Measurements from ENCODE around the gene CAMKMT. TPM values are rescaled to one million over a fixed set of nuclear protein-coding genes. Genes with fewer than 3 reads are reported as not detected.

The CAMKMT gene
- total RNA-seq, 3 donors from 2014 or later (not counting 1 experiment from before 2014, with no cell fraction given) = 18.1 to 25.0 (median 20.6) TPM

DNA sequence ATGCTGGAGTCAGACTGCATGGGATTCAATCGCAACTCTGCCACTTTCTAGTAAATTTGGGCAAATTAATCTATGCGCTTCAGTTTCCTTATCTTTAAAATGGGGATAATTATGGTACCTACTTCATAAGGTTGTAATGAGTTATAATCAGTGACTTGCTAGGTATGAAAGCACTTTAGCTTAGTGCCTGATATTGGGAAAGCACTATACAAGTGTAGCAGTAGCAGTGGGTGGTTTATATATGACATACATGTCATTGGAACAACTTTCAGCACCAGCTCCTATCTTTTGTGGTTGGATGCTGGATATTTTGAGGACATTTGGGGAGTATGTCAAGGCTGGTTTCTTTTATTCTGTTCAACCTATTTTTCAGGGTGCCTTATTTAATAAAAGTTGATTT, 277.7 kb downstream of the CAMKMT start:
- no peak for ATAC-seq
- TF ChIP-seq, protein P1, sequence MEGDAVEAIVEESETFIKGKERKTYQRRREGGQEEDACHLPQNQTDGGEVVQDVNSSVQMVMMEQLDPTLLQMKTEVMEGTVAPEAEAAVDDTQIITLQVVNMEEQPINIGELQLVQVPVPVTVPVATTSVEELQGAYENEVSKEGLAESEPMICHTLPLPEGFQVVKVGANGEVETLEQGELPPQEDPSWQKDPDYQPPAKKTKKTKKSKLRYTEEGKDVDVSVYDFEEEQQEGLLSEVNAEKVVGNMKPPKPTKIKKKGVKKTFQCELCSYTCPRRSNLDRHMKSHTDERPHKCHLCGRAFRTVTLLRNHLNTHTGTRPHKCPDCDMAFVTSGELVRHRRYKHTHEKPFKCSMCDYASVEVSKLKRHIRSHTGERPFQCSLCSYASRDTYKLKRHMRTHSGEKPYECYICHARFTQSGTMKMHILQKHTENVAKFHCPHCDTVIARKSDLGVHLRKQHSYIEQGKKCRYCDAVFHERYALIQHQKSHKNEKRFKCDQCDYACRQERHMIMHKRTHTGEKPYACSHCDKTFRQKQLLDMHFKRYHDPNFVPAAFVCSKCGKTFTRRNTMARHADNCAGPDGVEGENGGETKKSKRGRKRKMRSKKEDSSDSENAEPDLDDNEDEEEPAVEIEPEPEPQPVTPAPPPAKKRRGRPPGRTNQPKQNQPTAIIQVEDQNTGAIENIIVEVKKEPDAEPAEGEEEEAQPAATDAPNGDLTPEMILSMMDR (IDR thresholded peaks at IDR 0.05) = no peak
- Mint-ChIP-seq H3K9me3 (no peaks in the 10 kb centered on the region), H3K27me3 (ENCODE audit: low read depth in 2 of 2) (no peaks in the 10 kb centered on the region), H3K4me1 (no peaks in the 10 kb centered on the region), H3K27ac (no peak overlapping the region), H3K36me3 (no peaks in the 10 kb centered on the region), H3K4me3 (no peak overlapping the region)
- Histone ChIP-seq H3K9me3 (ENCODE audit: control insufficient read depth, insufficient read depth, low read length) (no peaks in the 10 kb centered on the region), H3K27ac (ENCODE audit: low read length) (no peak overlapping the region), H3K4me1 (ENCODE audit: control insufficient read depth, insufficient read depth, low read length) (no peaks in the 10 kb centered on the region), H3K4me3 (ENCODE audit: low read length) (no peak overlapping the region), H3K27me3 (ENCODE audit: control insufficient read depth, insufficient read depth, low read length) (no peaks in the 10 kb centered on the region), H3K36me3 (ENCODE audit: control insufficient read depth, insufficient read depth, low read length) (no peaks in the 10 kb centered on the region)
- intact Hi-C loops (cut with micrococcal nuclease) = no loop called here
- WGBS (ENCODE audit: insufficient coverage) = 96% methylated on average over 2 of the region's 2 CpGs
- DNase-seq = no peak

DNA sequence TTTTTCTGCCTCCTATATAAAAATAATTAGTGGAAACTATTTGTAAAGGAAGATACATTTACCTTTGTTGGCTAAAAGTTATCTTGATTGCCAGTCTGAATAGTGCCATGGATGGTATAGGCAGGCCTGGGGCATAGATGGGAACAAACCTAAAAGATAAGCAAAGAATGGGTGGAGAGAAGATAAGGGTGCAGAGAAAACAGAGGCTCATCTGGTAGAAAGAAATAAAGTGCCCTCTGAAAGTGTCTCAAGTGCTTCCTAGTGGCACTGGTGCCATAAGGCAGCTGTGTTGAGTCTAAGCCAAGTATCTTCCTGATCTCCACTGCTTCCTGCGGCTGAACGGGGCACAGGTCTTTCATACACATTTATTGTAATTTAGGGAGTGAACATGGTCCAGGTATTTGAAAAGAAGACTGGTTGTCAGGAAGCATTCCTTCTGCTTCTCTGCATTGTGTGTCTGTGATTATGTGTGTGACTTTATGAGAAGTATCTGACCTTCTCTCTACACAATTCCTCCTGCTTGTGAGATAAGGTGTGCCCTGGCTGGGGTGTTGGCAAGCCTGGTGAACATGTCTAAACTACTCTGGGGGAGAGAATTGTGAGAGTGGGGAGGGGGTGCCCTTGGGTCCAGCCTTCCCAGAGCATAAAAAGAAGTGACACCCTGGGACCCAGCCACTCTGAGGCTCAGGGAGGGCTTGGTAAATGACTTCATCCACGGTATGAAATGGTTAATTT, 280.5 kb downstream of the CAMKMT start:
- DNase-seq (no peak), ATAC-seq (no peak)
- 100% methylated on average over 2 of the region's 3 CpGs for WGBS (ENCODE audit: insufficient coverage)
- H3K9me3 Mint-ChIP-seq = no peaks in the 10 kb centered on the region
- H3K27ac ChIP-seq (ENCODE audit: low read length) = no peak overlapping the region
- no peaks in the 10 kb centered on the region for H3K27me3 Mint-ChIP-seq (ENCODE audit: low read depth in 2 of 2)
- H3K27me3 ChIP-seq (ENCODE audit: control insufficient read depth, insufficient read depth, low read length) = no peaks in the 10 kb centered on the region
- no peak overlapping the region for H3K4me3 Mint-ChIP-seq
- H3K4me1 Mint-ChIP-seq = peaks cover 0 to 5% of the 10 kb centered on the region in 2 donors
- H3K4me3 ChIP-seq (ENCODE audit: low read length) = no peak overlapping the region
- no peaks in the 10 kb centered on the region for H3K4me1 ChIP-seq (ENCODE audit: control insufficient read depth, insufficient read depth, low read length)
- TF ChIP-seq, protein P1 (IDR thresholded peaks at IDR 0.05) = no peak
- no peaks in the 10 kb centered on the region for H3K9me3 ChIP-seq (ENCODE audit: control insufficient read depth, insufficient read depth, low read length)
- H3K36me3 Mint-ChIP-seq = no peaks in the 10 kb centered on the region
- no peaks in the 10 kb centered on the region for H3K36me3 ChIP-seq (ENCODE audit: control insufficient read depth, insufficient read depth, low read length)
- no peak overlapping the region for H3K27ac Mint-ChIP-seq
- intact Hi-C loops (cut with micrococcal nuclease) = no loop called here

DNA sequence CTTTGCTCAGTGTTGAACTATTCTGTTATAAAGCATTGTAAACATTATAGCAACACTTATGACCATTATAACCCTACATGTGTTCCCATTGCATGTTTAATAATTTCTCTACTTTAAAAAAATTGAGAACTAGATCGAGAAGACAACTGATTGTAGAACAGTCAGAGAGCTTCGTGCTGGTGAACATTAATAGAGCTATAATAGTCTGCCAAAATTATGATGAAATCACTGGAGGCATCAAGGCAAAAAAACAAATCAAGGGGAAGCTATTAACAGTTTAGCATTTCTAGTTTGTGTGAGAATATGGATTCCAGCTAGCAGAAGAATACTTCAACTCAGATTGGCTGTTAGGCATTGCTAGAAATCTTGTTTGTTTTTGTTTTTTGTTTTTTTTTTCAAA, 284.2 kb downstream of the CAMKMT start:
- Mint-ChIP-seq H3K4me1 (peaks cover 0 to 9% of the 10 kb centered on the region in 2 donors), H3K4me3 (no peak overlapping the region), H3K27me3 (ENCODE audit: low read depth in 2 of 2) (no peaks in the 10 kb centered on the region), H3K36me3 (no peaks in the 10 kb centered on the region), H3K9me3 (no peaks in the 10 kb centered on the region), H3K27ac (no peak overlapping the region)
- intact Hi-C loops (cut with micrococcal nuclease) = no loop called here
- no peaks in the 10 kb centered on the region for H3K9me3 ChIP-seq (ENCODE audit: control insufficient read depth, insufficient read depth, low read length)
- ATAC-seq = no peak
- TF ChIP-seq, protein P1 (IDR thresholded peaks at IDR 0.05) = no peak
- no peak overlapping the region for H3K27ac ChIP-seq (ENCODE audit: low read length)
- DNase-seq = no peak
- no peaks in the 10 kb centered on the region for H3K36me3 ChIP-seq (ENCODE audit: control insufficient read depth, insufficient read depth, low read length)
- WGBS (ENCODE audit: insufficient coverage) = 91% methylated on average over 2 of the region's 2 CpGs
- H3K4me1 ChIP-seq (ENCODE audit: control insufficient read depth, insufficient read depth, low read length) = no peaks in the 10 kb centered on the region
- H3K4me3 ChIP-seq (ENCODE audit: low read length) = no peak overlapping the region
- no peaks in the 10 kb centered on the region for H3K27me3 ChIP-seq (ENCODE audit: control insufficient read depth, insufficient read depth, low read length)

DNA sequence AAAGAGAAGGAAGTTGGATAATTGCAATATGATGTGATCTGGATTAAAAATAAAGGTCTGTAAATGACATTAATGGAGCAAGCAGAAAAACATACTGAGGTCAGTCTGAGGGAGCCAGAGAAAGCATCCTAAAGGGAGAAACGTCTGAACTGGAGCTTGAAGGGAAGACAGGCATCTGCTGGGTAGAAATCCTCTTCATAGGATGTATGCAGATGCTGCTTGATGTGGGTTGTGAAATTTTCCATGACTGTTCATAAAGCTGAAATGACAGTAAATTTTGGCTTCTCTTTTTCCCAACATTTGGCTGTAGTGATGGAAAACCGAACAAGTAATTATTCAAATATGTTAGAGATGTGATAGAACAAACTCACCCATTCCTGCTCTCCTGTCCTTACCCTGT, 287.6 kb downstream of the CAMKMT start:
- intact Hi-C loops (cut with micrococcal nuclease) = no loop called here
- H3K9me3 ChIP-seq (ENCODE audit: control insufficient read depth, insufficient read depth, low read length) = no peaks in the 10 kb centered on the region

More for the DNA sequence above, 287.6 kb downstream of the CAMKMT start:
- H3K27ac ChIP-seq (ENCODE audit: low read length) = no peak overlapping the region
- ATAC-seq (no peak), DNase-seq (no peak)
- no peaks in the 10 kb centered on the region for H3K4me1 ChIP-seq (ENCODE audit: control insufficient read depth, insufficient read depth, low read length)
- Mint-ChIP-seq H3K27ac (no peak overlapping the region), H3K4me3 (no peak overlapping the region), H3K27me3 (ENCODE audit: low read depth in 2 of 2) (no peaks in the 10 kb centered on the region), H3K4me1 (peaks cover 0 to 9% of the 10 kb centered on the region in 2 donors), H3K9me3 (no peaks in the 10 kb centered on the region), H3K36me3 (no peaks in the 10 kb centered on the region)
- TF ChIP-seq, protein P1 (IDR thresholded peaks at IDR 0.05) = no peak
- no peaks in the 10 kb centered on the region for H3K36me3 ChIP-seq (ENCODE audit: control insufficient read depth, insufficient read depth, low read length)
- no peaks in the 10 kb centered on the region for H3K27me3 ChIP-seq (ENCODE audit: control insufficient read depth, insufficient read depth, low read length)
- 89% methylated on average over 1 of the region's 2 CpGs for WGBS (ENCODE audit: insufficient coverage)
- H3K4me3 ChIP-seq (ENCODE audit: low read length) = no peak overlapping the region
